ENCODE measurements around the gene SDHD. TPM values are rescaled to one million over a fixed set of nuclear protein-coding genes. Genes with fewer than 3 reads are reported as not detected.
A peak's percentile ranks its signal among the peaks of the same experiment; 100 is the strongest.

SDHD gene
- total and polyA plus RNA-seq, 9 of the 15 experiments (the other 6 are each of a cell fraction or from before 2014, with no cell fraction given) = 150 to 1,225 (median 215) TPM

GRCh38 chr11:112097734-112098528 lies 11.3 kb downstream of the SDHD start (continued):
- TF ChIP-seq CEBPZ (IDR thresholded peaks at IDR 0.05; ENCODE audit: borderline replicate concordance, low read depth, low read length) (no peak), ZNF512 (tag; IDR thresholded peaks at IDR 0.05) (no peak), UBTF (IDR thresholded peaks at IDR 0.05; ENCODE audit: borderline replicate concordance in 1 of 2, low read depth in 2 of 2, low read length in 2 of 2) (no peak), ZNF445 (CRISPR knock-in tag; IDR thresholded peaks at IDR 0.05; ENCODE audit: low read depth) (no peak), CBX8 (IDR thresholded peaks at IDR 0.05; ENCODE audit: borderline replicate concordance, extremely low read depth, low read depth, low read length, poor library complexity, severe bottlenecking) (no peak), ZNF699 (CRISPR knock-in tag; IDR thresholded peaks at IDR 0.05; ENCODE audit: insufficient replicate concordance) (no peak), SETDB1 (IDR thresholded peaks at IDR 0.05; ENCODE audit: low read length) (no peak), PPARD (CRISPR knock-in tag; IDR thresholded peaks at IDR 0.05) (no peak), IRF1 (CRISPR knock-in tag; IDR thresholded peaks at IDR 0.05; ENCODE audit: borderline replicate concordance) (no peak), SREBF1 (IDR thresholded peaks at IDR 0.05; ENCODE audit: borderline replicate concordance, low read depth, low read length) (no peak), ID3 (CRISPR knock-in tag; IDR thresholded peaks at IDR 0.05) (no peak), ID3 (tag; IDR thresholded peaks at IDR 0.05) (no peak), HNRNPLL (IDR thresholded peaks at IDR 0.05; ENCODE audit: low read depth, low read length, poor library complexity, severe bottlenecking) (no peak), ZKSCAN1 (IDR thresholded peaks at IDR 0.05; ENCODE audit: low read depth, low read length) (no peak), NFE2 (IDR thresholded peaks at IDR 0.05; ENCODE audit: low read depth) (0 out of 2 replicates have a peak, but pooled peaks have one; percentile 5), ZNF121 (CRISPR knock-in tag; conservative IDR thresholded peaks at IDR 0.05) (peak; percentile 95), EWSR1 (IDR thresholded peaks at IDR 0.05; ENCODE audit: borderline replicate concordance, low read depth, partially characterized antibody) (no peak)

All from K562 (cell line).